Activated CD8-positive, alpha-beta memory T cell treated with anti-CD3 and anti-CD28 coated beads for 24 hours (primary cell): ENCODE measurements around the gene PLK3.
"Not testable (repeated sequence)": the region's sequence is repeated elsewhere in the genome, so short reads cannot be mapped to it uniquely, and the experiment has no call there.

Experiments used
- DNase-seq: peaks from one replicate; pipeline ENCODE4 v3.0.0-alpha.2; 2020

Gene PLK3

DNA sequence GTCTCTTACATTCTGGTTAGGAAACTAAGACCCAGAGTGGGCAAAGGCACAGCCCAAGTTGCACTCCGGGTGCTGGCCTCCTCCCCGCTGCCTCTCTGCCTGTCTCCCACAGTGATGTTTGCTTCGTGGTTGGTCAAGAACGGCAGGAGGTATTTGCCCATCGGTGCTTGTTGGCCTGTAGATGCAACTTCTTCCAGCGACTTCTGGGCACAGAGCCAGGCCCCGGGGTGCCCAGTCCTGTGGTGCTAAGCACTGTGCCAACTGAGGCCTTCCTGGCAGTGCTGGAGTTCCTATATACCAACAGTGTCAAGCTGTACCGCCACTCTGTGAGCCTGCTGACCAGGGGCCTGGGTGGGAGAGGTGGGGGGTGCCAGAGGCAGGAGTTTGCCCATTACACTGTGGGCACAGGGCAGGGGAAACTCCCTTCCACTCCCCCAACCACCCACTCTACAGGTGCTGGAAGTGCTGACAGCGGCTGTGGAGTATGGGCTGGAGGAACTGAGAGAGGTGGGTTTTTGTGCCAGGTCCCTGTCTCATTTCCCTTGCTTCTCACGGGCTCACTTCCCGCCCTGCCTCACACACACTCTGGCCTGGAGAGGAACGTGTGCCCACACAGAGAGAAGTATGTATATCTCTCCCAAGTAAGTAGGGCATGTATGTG is 10.1 kb downstream of the PLK3 start:
- peak; percentile 73 for DNase-seq

DNA sequence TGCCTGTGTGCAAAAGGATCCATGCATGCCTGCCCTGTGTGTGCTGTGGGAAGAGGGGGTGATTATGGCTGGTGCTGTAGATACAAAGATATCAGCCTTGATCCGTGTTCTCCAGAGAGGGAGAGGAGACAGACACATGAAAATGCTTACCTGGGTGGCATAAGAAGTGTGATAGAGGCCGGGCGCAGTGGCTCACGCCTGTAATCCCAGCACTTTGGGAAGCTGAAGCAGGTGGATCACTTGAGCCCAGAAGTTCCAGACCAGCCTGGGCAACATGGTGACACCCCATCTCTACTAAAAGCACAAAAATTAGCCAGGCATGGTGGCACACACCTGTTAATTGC is 10.6 kb downstream of the PLK3 start:
- not testable (repeated sequence) for DNase-seq

GRCh38 chr1:44811234-44811633 is 11.1 kb downstream of the PLK3 start:
- no peak for DNase-seq

DNA sequence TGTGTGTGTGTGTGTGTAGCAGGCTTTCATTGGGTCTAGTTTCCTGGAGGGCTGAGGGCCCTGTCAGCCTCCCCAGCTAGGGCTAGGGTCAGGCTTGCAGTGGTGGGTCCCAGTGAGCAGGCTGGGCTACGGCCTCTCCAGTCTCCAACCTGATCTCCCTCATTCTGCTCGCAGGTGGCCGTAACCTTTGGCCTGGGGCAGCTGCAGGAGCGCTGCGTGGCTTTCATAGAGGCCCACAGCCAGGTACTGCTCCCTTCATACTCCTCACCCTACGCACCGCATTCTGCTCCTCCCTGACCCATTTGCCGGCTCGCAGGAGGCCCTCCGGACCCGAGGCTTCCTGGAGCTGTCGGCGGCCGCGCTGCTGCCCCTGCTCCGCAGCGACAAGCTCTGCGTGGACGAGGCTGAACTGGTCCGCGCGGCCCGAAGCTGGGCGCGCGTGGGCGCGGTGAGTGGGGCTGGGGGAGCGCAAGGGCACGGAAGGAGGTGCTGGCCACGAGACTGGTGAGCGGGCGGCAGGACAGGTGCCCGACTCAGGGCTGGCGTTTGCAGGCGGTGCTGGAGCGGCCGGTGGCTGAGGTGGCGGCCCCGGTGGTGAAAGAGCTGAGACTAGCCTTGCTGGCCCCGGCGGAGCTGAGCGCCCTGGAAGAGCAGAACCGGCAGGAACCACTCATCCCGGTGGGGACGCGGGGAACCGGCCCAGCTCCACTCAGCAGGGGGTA is 12.8 kb downstream of the PLK3 start:
- DNase-seq: no peak

GRCh38 chr1:44815926-44816325 is 15.7 kb downstream of the PLK3 start:
- not testable (repeated sequence) for DNase-seq

- no peak for DNase-seq
Observed at GRCh38 chr1:44817307-44817706, 17.1 kb downstream of the PLK3 start.

DNA sequence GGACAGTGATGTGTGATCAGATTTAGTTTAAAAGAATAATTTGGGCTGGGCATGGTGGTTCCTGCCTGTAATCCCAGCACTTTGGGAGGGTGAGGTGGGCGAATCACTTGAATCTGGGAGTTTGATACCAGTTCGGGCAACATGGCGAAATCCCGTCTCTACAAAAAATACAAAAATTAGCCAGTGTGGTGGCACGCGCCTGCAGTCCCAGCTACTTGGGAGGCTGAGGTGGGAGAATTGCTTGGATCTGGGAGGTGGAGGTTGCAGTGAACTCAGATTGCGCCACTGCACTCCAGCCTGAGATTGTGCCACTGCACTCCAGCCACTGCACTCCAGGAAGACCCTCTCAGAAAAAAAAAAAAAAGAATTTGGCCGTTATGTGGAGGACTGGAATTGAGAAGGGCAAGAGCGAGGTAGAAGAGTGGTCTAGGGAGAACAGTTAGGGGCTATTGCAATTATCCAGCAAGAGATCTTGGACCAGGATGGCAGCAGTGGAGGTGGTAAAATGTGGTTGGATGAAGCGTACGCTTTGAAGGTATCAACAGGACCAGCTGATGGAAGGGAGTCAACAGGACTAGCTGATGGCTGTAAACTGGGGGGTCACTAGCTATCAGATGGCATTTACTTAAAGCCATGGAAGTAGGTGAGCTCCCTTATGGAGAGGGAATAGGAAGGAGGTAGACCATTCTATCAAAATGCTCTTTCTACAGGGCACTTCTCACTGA is 17.8 kb downstream of the PLK3 start:
- no peak for DNase-seq

GRCh38 chr1:44819196-44819607 is 19.0 kb downstream of the PLK3 start:
- no peak for DNase-seq

DNA sequence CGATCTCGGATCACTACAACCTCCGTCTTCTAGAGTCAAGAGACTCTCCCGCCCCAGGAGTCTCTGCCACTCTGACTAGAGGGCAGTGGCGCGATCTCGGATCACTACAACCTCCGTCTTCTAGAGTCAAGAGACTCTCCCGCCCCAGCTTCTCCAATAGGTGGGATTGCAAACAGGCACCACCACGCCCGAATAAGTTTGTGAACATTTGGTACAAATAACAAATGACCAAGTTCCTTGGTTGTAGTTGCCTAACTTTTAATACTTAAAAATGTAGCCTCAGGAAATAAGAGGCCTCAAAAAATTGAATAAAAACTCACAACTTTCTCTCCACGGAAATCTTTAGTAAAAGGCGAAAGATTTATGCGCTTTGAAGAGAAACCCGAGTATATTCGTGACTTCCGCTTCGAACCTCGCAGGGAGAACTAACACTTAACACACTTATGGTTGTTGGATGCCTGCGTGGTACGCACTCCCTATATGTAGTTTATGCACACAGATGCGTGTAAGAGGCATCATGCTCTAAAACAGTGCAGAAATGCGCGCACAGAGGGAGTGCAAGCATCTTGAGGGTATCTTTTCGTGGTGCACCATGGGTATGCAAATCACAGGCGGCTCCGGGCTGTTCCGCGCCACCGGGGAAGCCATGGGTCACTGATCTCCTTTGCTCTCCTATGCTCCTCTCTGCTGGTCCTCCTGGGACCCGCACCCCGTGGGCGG is 19.6 kb downstream of the PLK3 start:
- peak; percentile 97 for DNase-seq

DNA sequence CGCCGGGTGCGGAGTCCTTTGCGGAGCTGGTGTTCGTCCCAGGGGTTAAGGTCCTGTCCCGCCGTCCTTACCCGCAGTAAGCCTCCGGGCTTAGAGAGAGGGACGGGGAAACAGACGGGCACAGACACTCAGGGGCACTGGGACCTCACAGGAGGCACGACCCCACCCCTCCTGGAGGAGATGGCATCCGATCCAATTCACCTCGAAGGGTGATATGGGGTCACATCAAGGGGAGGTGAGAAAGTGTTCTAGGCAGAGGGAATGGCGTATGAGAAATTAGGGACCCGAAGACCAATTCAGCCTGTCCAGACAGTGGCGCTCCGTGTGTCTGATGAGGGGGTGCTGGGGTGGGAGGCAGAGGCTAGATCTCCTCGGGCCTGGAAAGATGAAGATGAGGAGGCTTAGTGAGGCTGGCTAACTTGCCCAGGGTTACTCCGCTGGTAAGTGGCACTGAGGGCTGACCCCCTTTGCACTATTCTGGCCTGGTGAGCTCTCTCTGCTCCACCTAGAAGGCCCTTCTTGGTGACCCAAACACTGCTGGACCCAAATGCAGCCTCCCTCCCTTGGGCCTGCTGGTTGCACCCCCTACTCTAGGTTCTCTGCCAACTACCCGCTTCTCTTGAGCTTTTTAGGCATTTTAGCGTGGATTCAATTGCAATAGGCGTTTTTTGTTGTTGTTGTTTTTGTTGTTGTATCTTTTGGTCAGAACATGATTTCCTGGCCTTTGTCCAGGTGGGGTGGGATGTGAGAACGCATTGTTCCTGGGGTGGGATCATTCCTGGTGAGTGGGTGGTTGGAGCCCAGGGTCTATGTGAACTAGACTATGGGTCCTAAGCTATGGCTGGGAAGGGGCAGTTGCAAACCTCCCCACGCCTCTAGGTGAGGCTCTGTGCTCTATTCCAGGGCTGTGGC is 20.4 kb downstream of the PLK3 start:
- DNase-seq: no peak

DNA sequence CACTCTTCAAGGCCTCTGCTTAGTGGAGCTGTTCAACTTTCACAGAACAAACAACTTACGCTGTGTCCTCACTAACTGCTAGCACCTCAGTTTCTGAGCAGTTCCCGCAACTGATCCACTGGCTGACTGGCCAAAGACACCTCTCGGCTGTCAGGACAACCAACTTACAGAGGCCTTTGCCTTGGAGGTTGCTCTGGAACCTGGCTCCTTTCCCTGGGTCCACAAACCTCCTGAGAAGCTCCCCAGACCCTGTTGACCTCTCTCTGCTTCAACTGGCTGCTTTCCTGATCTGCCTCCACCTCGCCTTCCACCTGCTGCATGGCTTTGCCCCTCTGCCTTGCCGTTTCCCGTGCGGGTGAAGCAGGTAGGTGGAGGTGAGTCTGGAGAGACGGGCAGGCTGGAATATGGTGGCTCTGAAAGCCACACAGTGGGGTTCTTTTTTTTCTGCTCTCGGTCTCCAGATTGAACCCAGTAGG is 21.1 kb downstream of the PLK3 start:
- DNase-seq: no peak

- DNase-seq: no peak
Observed at GRCh38 chr1:44822131-44822701, 22.0 kb downstream of the PLK3 start.

DNA sequence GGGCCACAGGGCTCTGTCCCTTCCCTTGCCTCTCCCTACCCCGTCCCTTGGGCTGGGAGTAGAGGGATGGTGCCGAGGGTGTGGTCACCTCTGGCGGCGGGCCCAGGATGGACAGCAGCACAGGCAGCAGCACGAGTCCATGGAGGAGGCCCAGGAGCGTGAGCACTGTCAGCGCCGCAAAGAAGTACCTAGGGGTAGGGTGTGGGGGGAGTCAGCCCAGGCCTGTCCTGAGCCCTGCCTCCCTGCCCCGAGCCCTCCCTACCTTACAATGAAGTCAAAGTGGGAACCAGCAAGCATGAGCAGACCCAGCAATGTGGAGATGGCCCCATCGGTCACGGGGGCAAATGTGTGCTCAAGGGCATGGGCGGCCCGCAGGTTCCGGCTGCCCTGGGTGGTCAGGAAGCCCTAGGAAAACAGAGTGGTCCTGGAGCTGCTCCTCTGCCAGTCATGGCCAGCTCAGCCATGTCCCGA is 22.8 kb downstream of the PLK3 start:
- DNase-seq: no peak

DNA sequence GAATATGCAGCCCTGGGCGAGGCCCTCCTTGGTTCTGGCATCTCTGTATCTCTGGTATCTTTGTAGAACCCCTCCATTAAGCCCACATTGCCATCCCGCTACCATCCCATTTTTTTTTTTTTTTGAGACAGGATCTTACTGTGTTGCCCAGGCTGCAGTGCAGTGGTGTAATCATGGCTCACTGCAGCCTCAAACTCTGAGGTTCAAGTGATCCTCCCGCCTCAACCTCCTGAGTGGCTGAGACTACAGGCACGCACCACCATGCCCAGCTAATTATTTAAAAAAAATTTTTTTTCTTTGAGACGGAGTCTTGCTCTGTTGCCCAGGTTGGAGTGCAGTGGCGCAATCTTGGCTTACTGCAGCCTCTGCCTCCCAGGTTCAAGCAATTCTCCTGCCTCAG is 24.2 kb downstream of the PLK3 start:
- not testable (repeated sequence) for DNase-seq

- DNase-seq: no peak
Observed at GRCh38 chr1:44826375-44827196, 26.4 kb downstream of the PLK3 start.

DNA sequence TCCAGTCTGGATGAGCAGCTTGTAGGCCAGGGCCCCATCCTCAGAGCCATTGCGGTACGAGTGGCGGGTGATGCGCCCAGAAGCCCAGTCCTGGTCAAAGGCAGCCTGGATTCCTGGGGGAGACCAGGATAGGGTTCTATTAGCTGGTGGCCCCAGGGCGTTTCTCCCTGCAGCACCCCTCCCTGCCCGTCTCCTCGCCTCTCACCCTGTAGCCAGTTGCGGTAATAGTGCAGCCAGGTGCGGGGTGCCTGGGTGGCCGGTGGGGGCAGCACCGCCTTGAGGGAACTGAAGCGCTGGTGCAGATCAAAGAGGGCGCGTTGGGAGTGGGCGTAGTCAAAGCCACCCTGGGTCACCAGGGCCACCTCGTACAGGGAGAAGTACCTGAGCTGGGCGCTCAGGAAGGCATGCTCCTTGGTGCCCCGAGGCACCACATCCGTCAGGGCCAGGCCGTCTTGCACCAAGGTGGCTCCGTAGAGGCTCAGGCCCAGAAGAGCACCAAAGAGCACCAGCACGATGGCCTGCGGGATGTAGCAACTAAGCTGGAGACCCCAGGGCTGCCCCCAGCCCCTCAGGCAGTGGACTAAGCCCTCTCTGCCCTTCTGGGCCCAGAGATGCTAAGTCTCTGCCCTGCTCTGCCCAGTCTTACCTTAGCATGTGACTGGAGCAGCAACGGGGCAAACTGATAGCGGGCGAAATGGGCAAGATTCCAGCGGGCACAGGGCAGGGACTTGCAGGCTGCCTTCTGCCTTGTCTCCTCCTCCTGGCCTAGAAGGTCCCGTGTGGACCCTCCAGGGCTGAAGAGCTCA is 27.2 kb downstream of the PLK3 start:
- DNase-seq: no peak

DNA sequence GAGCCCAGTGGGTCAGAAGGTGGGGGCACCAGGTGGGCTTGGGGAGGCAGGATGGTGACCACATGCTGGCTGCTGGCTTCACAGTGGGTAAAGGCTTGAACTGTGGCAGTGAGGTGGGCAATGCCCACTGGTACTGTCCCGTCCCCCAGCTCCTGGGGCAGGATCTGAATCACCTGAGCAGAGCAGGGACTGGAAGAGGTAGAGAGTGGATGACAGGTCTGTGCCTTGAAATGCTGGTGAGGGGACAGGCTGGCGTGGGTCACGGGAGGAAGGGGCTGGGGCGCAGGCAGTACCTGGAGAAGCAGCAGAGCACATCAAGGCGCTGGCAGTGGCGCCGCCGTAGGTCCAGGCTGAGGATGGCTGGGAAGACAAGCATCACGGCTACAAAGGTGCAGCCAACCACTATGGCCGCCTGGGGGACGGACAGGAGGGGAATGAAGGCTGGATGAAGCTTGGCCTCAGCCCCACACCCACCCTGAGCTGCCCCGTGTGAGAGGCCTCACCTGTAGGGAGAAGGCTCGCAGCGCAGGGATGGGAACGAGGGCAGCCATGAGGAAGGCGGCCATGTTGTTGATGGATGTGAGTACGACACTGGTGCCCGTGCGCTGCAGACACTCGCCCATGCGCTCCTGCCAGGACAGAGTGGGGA is 27.9 kb downstream of the PLK3 start:
- no peak for DNase-seq

DNA sequence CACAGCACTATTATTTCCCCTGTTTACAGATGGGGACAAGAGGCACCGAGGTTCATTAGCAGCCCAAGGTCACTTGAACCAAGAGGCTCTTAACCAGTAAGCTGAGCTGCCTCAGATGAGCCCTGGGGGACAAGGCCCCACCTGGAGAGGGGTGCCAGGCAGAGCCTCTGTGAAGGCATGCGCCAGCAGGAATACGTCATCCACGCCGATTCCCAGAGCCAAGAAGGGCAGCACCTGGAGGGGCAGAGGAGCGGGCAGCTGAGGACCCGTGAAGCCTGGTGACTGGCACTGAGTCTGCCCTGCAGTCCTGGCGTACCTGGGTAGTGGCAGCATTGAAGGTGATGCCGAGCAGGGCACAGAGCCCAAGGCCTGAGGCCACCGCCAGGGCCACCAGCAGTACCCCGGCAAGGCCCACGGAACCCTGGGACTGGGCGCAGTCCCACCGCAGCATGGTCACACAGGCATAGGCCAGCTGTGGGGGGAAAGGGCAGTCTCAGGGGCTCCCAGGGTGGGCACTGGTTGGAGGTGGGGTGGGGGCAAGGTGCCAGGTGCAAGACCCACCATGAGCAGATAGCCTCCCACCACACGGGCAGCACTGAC is 28.8 kb downstream of the PLK3 start:
- no peak for DNase-seq
